Measurements from ENCODE around the gene HPSE2. TPM values are rescaled to one million over a fixed set of nuclear protein-coding genes. Genes with fewer than 3 reads are reported as not detected.
A peak's percentile ranks its signal among the peaks of the same experiment; 100 is the strongest.

Gene HPSE2
- total RNA-seq, 1 donor, result 5.6 TPM

DNA sequence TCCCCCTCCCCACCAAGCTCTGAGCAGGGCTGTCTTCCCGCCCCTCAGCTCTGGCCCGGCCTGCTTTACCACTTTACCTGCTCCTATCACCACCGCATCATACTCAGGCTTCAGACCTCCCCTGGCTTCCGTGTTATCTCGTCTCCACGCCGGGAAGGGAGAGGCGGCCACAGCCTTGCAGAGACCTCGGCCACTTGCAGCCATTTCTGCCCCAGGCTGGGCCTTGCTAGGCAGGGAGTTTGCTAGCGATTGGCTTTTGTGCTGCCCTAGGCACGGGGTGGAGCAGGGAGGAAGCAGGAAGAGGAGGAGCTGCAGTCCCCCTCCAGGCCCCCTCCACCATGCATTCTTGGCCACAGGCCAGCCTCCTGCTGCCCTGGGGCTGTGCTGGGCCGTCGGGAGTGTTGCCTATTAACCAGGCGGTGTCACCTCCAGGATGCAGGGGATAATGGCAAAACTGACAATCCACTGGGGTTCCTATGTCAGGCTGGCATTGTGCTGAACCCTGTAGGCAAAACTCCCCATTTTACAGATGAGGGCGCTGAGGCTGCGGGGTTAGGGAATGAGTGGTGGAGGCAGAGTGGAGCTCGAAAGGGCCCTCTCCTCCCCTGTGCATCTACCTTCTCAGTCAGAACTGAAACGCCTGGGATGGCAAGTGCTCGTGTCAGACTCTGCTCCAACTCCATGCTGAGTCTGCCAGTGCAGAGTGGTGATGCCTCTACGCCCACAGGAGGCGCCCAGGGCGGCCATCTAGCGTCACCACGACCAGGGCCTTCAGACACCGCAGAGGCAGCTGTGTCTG lies 820.5 kb downstream of the HPSE2 start, which contains the start of gene PYROXD2:
TSS of gene PYROXD2 (minus strand) at position 251 of the 799 bp plus-strand sequence. CDS start at position 204, 47 bp downstream.
- peak within 1 kb of the TSS; percentile 79 for H3K4me3 ChIP-seq (ENCODE audit: low read depth, low read length)
- TF ChIP-seq, protein P1, sequence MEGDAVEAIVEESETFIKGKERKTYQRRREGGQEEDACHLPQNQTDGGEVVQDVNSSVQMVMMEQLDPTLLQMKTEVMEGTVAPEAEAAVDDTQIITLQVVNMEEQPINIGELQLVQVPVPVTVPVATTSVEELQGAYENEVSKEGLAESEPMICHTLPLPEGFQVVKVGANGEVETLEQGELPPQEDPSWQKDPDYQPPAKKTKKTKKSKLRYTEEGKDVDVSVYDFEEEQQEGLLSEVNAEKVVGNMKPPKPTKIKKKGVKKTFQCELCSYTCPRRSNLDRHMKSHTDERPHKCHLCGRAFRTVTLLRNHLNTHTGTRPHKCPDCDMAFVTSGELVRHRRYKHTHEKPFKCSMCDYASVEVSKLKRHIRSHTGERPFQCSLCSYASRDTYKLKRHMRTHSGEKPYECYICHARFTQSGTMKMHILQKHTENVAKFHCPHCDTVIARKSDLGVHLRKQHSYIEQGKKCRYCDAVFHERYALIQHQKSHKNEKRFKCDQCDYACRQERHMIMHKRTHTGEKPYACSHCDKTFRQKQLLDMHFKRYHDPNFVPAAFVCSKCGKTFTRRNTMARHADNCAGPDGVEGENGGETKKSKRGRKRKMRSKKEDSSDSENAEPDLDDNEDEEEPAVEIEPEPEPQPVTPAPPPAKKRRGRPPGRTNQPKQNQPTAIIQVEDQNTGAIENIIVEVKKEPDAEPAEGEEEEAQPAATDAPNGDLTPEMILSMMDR (IDR thresholded peaks at IDR 0.05; ENCODE audit: insufficient read depth, low read depth, low read length), result no peak
- peak; percentile 92 for DNase-seq (ENCODE audit: low read depth)

DNA sequence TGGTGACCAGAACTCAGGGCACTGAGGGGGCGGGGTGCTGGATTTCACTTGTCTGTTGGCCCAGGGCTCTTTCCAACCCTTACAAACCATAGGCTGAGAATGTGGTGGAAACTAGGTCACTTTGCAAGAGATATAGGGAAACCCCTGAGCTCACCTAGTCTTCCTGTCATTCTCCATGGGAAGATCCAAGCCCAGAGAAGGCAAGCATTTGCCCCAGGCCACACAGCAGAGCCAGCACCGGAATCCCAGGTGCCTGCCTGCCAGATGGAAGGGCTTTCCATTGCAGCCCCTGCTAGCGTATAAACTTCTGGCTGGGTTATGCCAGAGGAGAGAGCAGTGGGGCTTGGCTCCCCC lies 821.1 kb downstream of the HPSE2 start:
- peak overlapping the region; percentile 79 for H3K4me3 ChIP-seq (ENCODE audit: low read depth, low read length)
- TF ChIP-seq, protein P1 (IDR thresholded peaks at IDR 0.05; ENCODE audit: insufficient read depth, low read depth, low read length), result no peak
- no peak for DNase-seq (ENCODE audit: low read depth)

DNA sequence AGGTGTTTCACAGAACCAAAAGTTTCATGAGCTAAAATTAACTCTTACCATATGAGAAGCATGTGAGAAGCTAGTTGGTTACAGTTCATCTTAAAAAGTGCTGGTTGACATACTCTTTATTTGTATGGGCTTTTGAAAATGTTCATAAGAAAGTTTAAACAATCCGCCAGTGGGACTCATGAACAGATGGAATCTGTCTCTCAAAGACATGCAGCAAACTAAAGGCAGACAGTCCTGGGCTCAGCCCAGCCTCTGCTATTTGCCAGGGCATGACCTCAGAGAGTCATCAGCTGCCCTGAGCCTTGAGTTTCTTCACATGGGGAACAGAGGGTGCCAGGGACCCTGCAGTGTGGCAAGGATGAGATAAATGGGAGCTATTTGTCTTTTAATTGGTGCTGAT lies 823.9 kb downstream of the HPSE2 start:
- DNase-seq (ENCODE audit: low read depth), result peak; percentile 67
- no peak overlapping the region for H3K4me3 ChIP-seq (ENCODE audit: low read depth, low read length)
- TF ChIP-seq, protein P1 (IDR thresholded peaks at IDR 0.05; ENCODE audit: insufficient read depth, low read depth, low read length), result no peak

DNA sequence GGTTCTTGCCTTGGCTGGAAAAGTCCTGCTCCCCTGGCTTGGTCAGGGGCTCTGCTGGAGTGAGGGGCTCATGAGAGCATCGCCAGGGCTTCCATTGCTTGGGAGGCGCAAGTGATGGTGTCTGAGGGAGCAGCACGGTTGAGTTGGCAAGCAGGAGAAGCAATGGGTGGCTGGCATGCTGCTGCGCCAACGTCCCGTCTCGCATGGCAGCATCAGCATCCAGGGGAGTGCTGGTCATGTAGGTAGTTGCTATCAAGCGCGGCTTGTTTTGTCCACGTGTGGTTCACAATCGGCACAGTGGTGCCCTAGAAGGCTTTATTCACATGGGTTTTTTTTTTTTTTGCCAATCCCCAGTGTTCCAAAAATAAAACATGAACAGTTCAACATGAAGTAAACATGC lies 824.5 kb downstream of the HPSE2 start:
- no peak for DNase-seq (ENCODE audit: low read depth)
- no peak overlapping the region for H3K4me3 ChIP-seq (ENCODE audit: low read depth, low read length)
- TF ChIP-seq, protein P1 (IDR thresholded peaks at IDR 0.05; ENCODE audit: insufficient read depth, low read depth, low read length), result no peak

DNA sequence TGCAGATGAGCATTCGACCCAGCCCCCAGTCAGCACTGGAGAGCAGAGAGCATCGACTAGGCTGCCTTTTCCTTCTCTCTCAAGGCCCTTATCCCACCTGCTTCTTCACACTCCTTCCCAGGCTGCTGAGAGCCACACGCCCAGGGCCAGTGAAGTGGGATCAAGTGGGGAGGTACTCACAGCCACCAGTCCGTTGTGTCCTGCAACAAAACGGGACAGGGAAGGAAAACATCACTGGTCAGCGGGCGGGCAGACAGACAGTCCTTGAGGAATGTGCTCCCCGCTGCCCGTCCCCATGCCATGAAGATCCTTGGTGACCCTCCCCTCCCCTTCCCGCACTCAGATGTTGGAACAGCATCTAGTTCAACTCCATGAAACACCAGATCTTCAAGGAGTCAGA lies 824.9 kb downstream of the HPSE2 start:
- TF ChIP-seq, protein P1 (IDR thresholded peaks at IDR 0.05; ENCODE audit: insufficient read depth, low read depth, low read length), result no peak
- no peak overlapping the region for H3K4me3 ChIP-seq (ENCODE audit: low read depth, low read length)
- no peak for DNase-seq (ENCODE audit: low read depth)

DNA sequence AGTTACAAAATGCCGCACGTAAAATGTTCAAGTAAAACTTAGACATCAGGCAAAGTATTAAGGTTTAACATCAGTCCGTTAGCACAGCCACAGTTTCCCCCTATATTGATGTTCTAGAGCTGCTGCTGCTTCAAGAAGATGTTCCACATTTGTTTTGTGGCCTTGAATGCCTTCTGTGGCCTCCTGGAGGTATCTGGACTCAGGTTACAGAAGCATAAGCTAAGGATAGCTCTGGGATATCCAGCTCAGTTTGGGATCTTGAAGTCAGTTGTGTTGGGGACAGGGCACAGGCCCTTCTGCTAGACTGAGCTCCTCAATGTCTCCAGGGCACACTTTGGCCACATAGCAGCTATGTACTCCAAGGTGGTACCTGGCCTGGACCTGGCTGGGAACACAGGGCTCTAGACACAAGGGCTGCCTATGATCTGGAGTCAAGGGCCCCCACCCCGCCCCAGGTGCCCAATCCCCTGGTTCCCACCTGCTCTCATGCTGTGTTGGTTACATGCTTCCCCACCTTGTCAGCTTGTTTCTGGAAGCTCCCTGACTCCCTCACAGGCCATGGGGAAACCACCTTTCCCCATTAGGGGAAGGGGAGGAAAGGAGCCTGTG lies 825.4 kb downstream of the HPSE2 start:
- H3K4me3 ChIP-seq (ENCODE audit: low read depth, low read length), result no peak overlapping the region
- DNase-seq (ENCODE audit: low read depth), result no peak
- TF ChIP-seq, protein P1 (IDR thresholded peaks at IDR 0.05; ENCODE audit: insufficient read depth, low read depth, low read length), result no peak
